K562 (cell line): ENCODE measurements around the gene ZFP36. TPM values are rescaled to one million over a fixed set of nuclear protein-coding genes. Genes with fewer than 3 reads are reported as not detected.

Experiments used
- HDAC6 ChIP-seq: IDR thresholded peaks from 2 replicates; pipeline ENCODE4 v1.6.1; 2012; ENCODE audit warnings: low read depth, mild to moderate bottlenecking, control low read depth, inconsistent platforms, low read length, moderate library complexity
- JUN ChIP-seq, 2 experiments: sonication (generic) in 1 of 2; formaldehyde crosslinking in 1 of 2; IDR thresholded peaks; 2 replicates each; pipeline versions ENCODE4 v1.6.1 to v1.8.0; 2012 to 2022; ENCODE audit warnings: borderline replicate concordance in 2 of 2, mild to moderate bottlenecking in 2 of 2, improper control_type of control experiment in 1 of 2, low read depth in 1 of 2, low read length in 1 of 2, missing genetic modification reagents in 1 of 2
- NBN ChIP-seq: fragments of 450-650 bp; IDR thresholded peaks from 2 replicates; pipeline ENCODE4 v1.6.1; 2016; ENCODE audit warnings: low read depth, mild to moderate bottlenecking
- NR3C1 ChIP-seq: sonication (generic); formaldehyde crosslinking; IDR thresholded peaks from 2 replicates; pipeline ENCODE4 v1.8.1; 2022; ENCODE audit warnings: missing genetic modification reagents
- TAF15 ChIP-seq: fragments of 200-400 bp; formaldehyde crosslinking; IDR thresholded peaks from 2 replicates; pipeline ENCODE4 v1.6.1; 2017; ENCODE audit warnings: mild to moderate bottlenecking, low read depth, low read length, moderate library complexity
- TAF7 ChIP-seq: fragments of 450-650 bp; IDR thresholded peaks from 2 replicates; pipeline ENCODE4 v1.6.1; 2016; ENCODE audit warnings: missing genetic modification characterization, missing compliant biosample characterization
- TEAD2 ChIP-seq: fragments of 450-650 bp; IDR thresholded peaks from 2 replicates; pipeline ENCODE4 v1.6.1; 2016; ENCODE audit warnings: missing genetic modification characterization, control low read depth, missing compliant biosample characterization
- ZNF146 ChIP-seq: IDR thresholded peaks from one replicate; pipeline ENCODE4 v1.6.1; 2018; ENCODE audit warnings: missing compliant biosample characterization; ENCODE audit not compliant: unreplicated experiment
- polyA plus RNA-seq, 8 experiments: library from polyadenylated mRNA; depleted of rRNA in 4 of 8; stranded (reverse) in 5 of 8; unstranded in 3 of 8; fragments of >200 nt; fragmentation: Nextera tagmentation in 2 of 8; fragmentation: Illumina TruSeq in 1 of 8; extraction: Ambion mirVana in 2 of 8; extraction: Trizol in 1 of 8; gene quantifications; 2 replicates each; pipeline versions ENCODE4 v1.2.1 to v1.2.3, GENCODE V29; 2011 to 2014; ENCODE audit warnings: inconsistent platforms in 1 of 8, missing spikeins in 1 of 8
- total RNA-seq, 7 experiments: library from RNA; depleted of rRNA in 6 of 7; stranded (reverse); fragments of >200 nt in 6 of 7; fragmentation: Illumina TruSeq in 2 of 7; extraction: Trizol in 2 of 7; gene quantifications; 2 replicates each; pipeline versions ENCODE4 v1.2.1 to v1.2.3, GENCODE V29; 2011 to 2021; ENCODE audit warnings: low replicate concordance in 1 of 7
- TF ChIP-seq, protein P1 (sequence below): fragments of 150-350 bp; IDR thresholded peaks from 2 replicates; pipeline ENCODE4 v1.6.1; 2014; ENCODE audit warnings: low read depth, mild to moderate bottlenecking, low read length, borderline replicate concordance
- TF ChIP-seq, protein P2 (sequence below): fragments of 250-450 bp; sonication (Bioruptor Pico); IDR thresholded peaks from 2 replicates; pipeline ENCODE4 v1.4.0; 2020; ENCODE audit warnings: mild to moderate bottlenecking, moderate library complexity
- TF ChIP-seq, protein P3 (sequence below): fragments of 250-450 bp; sonication (Bioruptor Pico); IDR thresholded peaks from 2 replicates; pipeline ENCODE4 v1.5.0; 2021; ENCODE audit warnings: mild to moderate bottlenecking, borderline replicate concordance
- TF ChIP-seq, protein P4 (sequence below): sonication (generic); formaldehyde crosslinking; IDR thresholded peaks from 2 replicates; pipeline ENCODE4 v1.8.0; 2023; ENCODE audit warnings: mild to moderate bottlenecking, missing genetic modification reagents
- TF ChIP-seq, protein P5 (sequence below): sonication (generic); formaldehyde crosslinking; IDR thresholded peaks from 2 replicates; pipeline ENCODE4 v1.8.1; 2023; ENCODE audit warnings: mild to moderate bottlenecking, missing genetic modification reagents, moderate library complexity

Gene ZFP36
- total and polyA plus RNA-seq, 9 of the 15 experiments (the other 6 are each of a cell fraction or from before 2014, with no cell fraction given), result 1.0 to 20.1 (median 3.5) TPM

DNA sequence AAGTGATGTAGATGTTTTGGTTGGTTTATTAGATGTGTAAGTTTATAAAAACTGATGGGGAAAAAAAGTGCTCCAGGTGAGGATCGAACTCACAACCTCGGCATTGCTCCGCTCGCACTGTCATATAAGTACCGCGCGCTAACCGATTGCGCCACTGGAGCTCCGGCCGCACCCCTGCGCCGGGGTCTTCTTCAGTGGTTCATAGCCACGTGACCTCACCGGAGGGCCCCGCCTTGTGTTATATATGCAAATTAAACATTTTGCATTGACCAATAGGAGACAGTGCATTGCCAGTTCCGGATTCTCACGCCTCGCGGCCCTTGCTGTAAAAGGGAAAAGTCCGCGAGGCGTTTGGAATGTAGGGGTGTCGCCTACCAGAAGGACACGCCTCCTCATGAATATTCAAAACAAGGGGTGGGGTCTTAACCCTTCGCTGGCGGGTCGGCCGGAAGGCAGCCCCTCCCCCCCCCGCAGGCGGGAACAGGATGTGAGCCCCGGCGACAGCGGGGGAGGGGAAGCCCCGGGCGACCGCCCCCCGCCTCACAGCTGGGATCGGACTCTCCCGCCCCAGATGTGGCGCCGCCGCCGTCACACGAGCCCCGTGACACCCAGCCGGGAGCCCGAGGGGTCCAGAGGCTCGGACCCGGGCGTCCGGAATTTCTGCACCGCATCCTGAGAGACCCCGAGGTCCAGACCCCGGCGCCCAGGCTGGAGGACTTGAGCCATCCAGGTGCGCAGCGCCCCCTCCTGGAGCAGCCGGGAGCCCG is 5.6 kb downstream of the ZFP36 start, which contains the start of gene PLEKHG2 (continued):
- TF ChIP-seq, protein P1, sequence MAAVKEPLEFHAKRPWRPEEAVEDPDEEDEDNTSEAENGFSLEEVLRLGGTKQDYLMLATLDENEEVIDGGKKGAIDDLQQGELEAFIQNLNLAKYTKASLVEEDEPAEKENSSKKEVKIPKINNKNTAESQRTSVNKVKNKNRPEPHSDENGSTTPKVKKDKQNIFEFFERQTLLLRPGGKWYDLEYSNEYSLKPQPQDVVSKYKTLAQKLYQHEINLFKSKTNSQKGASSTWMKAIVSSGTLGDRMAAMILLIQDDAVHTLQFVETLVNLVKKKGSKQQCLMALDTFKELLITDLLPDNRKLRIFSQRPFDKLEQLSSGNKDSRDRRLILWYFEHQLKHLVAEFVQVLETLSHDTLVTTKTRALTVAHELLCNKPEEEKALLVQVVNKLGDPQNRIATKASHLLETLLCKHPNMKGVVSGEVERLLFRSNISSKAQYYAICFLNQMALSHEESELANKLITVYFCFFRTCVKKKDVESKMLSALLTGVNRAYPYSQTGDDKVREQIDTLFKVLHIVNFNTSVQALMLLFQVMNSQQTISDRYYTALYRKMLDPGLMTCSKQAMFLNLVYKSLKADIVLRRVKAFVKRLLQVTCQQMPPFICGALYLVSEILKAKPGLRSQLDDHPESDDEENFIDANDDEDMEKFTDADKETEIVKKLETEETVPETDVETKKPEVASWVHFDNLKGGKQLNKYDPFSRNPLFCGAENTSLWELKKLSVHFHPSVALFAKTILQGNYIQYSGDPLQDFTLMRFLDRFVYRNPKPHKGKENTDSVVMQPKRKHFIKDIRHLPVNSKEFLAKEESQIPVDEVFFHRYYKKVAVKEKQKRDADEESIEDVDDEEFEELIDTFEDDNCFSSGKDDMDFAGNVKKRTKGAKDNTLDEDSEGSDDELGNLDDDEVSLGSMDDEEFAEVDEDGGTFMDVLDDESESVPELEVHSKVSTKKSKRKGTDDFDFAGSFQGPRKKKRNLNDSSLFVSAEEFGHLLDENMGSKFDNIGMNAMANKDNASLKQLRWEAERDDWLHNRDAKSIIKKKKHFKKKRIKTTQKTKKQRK, result no peak
- TF ChIP-seq TAF7 (tag) (no peak; the same call in 1 of the 2 replicates), TAF15 (no peak), HDAC6 (no peak), NR3C1 (no peak), TEAD2 (no peak), ZNF146 (CRISPR knock-in tag) (no peak), NBN (peak; percentile 7), JUN (IDR thresholded peaks at IDR 0.05; ENCODE audit: borderline replicate concordance, low read depth, low read length) (peak; percentile 71; the same call in 1 of the 2 replicates), JUN (CRISPR knock-in tag; IDR thresholded peaks at IDR 0.05; ENCODE audit: borderline replicate concordance) (no peak)
- TF ChIP-seq, protein P2, sequence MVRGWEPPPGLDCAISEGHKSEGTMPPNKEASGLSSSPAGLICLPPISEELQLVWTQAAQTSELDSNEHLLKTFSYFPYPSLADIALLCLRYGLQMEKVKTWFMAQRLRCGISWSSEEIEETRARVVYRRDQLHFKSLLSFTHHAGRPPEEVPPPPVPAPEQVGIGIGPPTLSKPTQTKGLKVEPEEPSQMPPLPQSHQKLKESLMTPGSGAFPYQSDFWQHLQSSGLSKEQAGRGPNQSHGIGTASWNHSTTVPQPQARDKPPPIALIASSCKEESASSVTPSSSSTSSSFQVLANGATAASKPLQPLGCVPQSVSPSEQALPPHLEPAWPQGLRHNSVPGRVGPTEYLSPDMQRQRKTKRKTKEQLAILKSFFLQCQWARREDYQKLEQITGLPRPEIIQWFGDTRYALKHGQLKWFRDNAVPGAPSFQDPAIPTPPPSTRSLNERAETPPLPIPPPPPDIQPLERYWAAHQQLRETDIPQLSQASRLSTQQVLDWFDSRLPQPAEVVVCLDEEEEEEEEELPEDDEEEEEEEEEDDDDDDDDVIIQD (CRISPR knock-in tag), result no peak
- TF ChIP-seq, protein P3, sequence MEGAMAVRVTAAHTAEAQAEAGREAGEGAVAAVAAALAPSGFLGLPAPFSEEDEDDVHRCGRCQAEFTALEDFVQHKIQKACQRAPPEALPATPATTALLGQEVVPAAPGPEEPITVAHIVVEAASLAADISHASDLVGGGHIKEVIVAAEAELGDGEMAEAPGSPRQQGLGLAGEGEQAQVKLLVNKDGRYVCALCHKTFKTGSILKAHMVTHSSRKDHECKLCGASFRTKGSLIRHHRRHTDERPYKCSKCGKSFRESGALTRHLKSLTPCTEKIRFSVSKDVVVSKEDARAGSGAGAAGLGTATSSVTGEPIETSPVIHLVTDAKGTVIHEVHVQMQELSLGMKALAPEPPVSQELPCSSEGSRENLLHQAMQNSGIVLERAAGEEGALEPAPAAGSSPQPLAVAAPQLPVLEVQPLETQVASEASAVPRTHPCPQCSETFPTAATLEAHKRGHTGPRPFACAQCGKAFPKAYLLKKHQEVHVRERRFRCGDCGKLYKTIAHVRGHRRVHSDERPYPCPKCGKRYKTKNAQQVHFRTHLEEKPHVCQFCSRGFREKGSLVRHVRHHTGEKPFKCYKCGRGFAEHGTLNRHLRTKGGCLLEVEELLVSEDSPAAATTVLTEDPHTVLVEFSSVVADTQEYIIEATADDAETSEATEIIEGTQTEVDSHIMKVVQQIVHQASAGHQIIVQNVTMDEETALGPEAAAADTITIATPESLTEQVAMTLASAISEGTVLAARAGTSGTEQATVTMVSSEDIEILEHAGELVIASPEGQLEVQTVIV (CRISPR knock-in tag), result no peak
- TF ChIP-seq, protein P4, sequence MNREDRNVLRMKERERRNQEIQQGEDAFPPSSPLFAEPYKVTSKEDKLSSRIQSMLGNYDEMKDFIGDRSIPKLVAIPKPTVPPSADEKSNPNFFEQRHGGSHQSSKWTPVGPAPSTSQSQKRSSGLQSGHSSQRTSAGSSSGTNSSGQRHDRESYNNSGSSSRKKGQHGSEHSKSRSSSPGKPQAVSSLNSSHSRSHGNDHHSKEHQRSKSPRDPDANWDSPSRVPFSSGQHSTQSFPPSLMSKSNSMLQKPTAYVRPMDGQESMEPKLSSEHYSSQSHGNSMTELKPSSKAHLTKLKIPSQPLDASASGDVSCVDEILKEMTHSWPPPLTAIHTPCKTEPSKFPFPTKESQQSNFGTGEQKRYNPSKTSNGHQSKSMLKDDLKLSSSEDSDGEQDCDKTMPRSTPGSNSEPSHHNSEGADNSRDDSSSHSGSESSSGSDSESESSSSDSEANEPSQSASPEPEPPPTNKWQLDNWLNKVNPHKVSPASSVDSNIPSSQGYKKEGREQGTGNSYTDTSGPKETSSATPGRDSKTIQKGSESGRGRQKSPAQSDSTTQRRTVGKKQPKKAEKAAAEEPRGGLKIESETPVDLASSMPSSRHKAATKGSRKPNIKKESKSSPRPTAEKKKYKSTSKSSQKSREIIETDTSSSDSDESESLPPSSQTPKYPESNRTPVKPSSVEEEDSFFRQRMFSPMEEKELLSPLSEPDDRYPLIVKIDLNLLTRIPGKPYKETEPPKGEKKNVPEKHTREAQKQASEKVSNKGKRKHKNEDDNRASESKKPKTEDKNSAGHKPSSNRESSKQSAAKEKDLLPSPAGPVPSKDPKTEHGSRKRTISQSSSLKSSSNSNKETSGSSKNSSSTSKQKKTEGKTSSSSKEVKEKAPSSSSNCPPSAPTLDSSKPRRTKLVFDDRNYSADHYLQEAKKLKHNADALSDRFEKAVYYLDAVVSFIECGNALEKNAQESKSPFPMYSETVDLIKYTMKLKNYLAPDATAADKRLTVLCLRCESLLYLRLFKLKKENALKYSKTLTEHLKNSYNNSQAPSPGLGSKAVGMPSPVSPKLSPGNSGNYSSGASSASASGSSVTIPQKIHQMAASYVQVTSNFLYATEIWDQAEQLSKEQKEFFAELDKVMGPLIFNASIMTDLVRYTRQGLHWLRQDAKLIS, result peak; percentile 81; the same call in 1 of the 2 replicates
- TF ChIP-seq, protein P5, sequence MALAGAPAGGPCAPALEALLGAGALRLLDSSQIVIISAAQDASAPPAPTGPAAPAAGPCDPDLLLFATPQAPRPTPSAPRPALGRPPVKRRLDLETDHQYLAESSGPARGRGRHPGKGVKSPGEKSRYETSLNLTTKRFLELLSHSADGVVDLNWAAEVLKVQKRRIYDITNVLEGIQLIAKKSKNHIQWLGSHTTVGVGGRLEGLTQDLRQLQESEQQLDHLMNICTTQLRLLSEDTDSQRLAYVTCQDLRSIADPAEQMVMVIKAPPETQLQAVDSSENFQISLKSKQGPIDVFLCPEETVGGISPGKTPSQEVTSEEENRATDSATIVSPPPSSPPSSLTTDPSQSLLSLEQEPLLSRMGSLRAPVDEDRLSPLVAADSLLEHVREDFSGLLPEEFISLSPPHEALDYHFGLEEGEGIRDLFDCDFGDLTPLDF (CRISPR knock-in tag), result peak; percentile 79
